Psoas muscle (tissue), 8 donors: ENCODE results near the gene BPIFB1. TPM values are rescaled to one million over a fixed set of nuclear protein-coding genes. Genes with fewer than 3 reads are reported as not detected.

Experiments
- ATAC-seq, 4 donors: fragments of 200-7000 bp; cut with Tn5 transposase; one replicate each; pipeline ENCODE4 v1.9.1; 2020; ENCODE audit warnings: moderate library complexity in 3 of 4, mild to moderate bottlenecking in 2 of 4
- DNase-seq, 2 donors: peaks; one replicate each; pipeline ENCODE4 v3.0.0-alpha.2; 2020
- H3K27ac ChIP-seq: fragments of 200-600 bp; one replicate; pipeline ENCODE4 v1.8.0; 2022
- H3K27me3 ChIP-seq, 3 donors: fragments of 200-600 bp in 1 of 3; one replicate each; pipeline versions ENCODE4 v1.6.1 to v1.8.0; 2013 to 2022; ENCODE audit warnings: low read length in 2 of 3, mild to moderate bottlenecking in 2 of 3, moderate library complexity in 1 of 3; ENCODE audit not compliant: insufficient read depth in 3 of 3
- H3K36me3 ChIP-seq, 2 donors: fragments of 200-600 bp in 1 of 2; one replicate each; pipeline versions ENCODE4 v1.6.1 to v1.8.0; 2013 to 2022; ENCODE audit warnings: low read depth in 1 of 2, mild to moderate bottlenecking in 1 of 2, moderate library complexity in 1 of 2; ENCODE audit not compliant: insufficient read depth in 1 of 2
- H3K4me1 ChIP-seq: fragments of 200-600 bp; one replicate; pipeline ENCODE4 v1.8.0; 2022
- H3K4me3 ChIP-seq: fragments of 200-600 bp; one replicate; pipeline ENCODE4 v1.8.0; 2022; ENCODE audit warnings: mild to moderate bottlenecking
- H3K9me3 ChIP-seq: fragments of 200-600 bp; one replicate; pipeline ENCODE4 v1.8.0; 2022
- WGBS, 3 donors: extraction: QIAGEN DNeasy Blood & Tissue Kit; methylation state at CpG; one replicate each; pipeline versions ENCODE4 v1.1.6 to v1.1.7; 2013; 5-methylcytosine and 5-hydroxymethylcytosine counted together
- intact Hi-C, 2 donors: fragments of 100-400 bp; cut with DNase I; formaldehyde crosslinking; loops; one replicate each; pipeline versions ENCODE4 v1.11.0 to v1.14.2; 2022
- polyA plus RNA-seq, 3 donors: library from polyadenylated mRNA; stranded (reverse); fragments of 200-250 nt; gene quantifications; one replicate each; pipeline ENCODE4 v1.2.3, GENCODE V29; 2013
- total RNA-seq, 4 donors: library from RNA; stranded (reverse); fragmentation: NEBNext Ultra II Directional in 2 of 4; extraction: Animal tissue kit (Norgen Biotek cat#: 25700) in 2 of 4; gene quantifications; one replicate each; pipeline versions ENCODE4 v1.2.1 to v1.2.4, GENCODE V29; 2021 to 2023
- TF ChIP-seq, protein P1 (sequence below): fragments of 200-600 bp; IDR thresholded peaks from one replicate; pipeline ENCODE4 v1.8.0; 2022; ENCODE audit warnings: antibody characterized with exemption
- donor health status: healthy with polysubstance abuse.
- donor health status: DM: no; HTN: no; CAD: no; lungs with moderate emphysema.
- donor health status: Bipolar disorder and iron deficiency.
- donor health status: healthy.
- donor health status: DM: yes; HTN: yes; CAD: no.
- donor health status: DM: no; HTN: no; CAD: no.
- donor health status: DM: no; HTN: no; CAD: no.
- donor health status: DM: yes; HTN: yes; CAD: no.

BPIFB1 gene
- total and polyA plus RNA-seq, 7 donors = 0.04 TPM; not detected in 6

DNA sequence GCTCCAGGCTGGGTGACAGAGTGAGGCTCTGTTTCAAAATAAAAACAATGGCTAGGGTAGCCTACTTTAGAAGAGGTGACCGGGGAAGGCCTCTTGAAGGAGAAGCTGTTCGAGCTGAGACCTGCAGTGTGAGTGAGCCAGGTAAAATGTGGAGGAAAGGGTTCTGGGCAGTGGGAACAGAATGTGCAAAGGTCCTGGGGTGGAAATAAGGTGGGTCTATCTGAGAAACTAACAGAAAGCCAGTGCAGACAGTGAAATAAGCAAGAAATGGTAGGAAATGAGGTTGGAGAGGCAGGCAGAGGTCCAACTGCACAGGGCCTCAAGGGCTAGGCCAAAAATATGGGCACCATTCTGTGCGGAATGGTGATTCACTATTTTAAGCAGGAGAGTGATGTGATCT lies 53.4 kb downstream of the BPIFB1 start:
- intact Hi-C loops = no loop called here
- H3K27ac ChIP-seq = no peak overlapping the region
- no peaks in the 10 kb centered on the region for H3K4me1 ChIP-seq
- TF ChIP-seq, protein P1, sequence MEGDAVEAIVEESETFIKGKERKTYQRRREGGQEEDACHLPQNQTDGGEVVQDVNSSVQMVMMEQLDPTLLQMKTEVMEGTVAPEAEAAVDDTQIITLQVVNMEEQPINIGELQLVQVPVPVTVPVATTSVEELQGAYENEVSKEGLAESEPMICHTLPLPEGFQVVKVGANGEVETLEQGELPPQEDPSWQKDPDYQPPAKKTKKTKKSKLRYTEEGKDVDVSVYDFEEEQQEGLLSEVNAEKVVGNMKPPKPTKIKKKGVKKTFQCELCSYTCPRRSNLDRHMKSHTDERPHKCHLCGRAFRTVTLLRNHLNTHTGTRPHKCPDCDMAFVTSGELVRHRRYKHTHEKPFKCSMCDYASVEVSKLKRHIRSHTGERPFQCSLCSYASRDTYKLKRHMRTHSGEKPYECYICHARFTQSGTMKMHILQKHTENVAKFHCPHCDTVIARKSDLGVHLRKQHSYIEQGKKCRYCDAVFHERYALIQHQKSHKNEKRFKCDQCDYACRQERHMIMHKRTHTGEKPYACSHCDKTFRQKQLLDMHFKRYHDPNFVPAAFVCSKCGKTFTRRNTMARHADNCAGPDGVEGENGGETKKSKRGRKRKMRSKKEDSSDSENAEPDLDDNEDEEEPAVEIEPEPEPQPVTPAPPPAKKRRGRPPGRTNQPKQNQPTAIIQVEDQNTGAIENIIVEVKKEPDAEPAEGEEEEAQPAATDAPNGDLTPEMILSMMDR = no peak
- H3K4me3 ChIP-seq = no peak overlapping the region
- peaks cover 0 to 12% (median 2%) of the 10 kb centered on the region in 3 donors for H3K27me3 ChIP-seq
- ATAC-seq (no peak), DNase-seq (no peak)
- no peaks in the 10 kb centered on the region for H3K9me3 ChIP-seq
- 84 to 95% (median 89%) methylated on average over 3 of the region's 3 CpGs for WGBS, 3 donors
- H3K36me3 ChIP-seq = no peaks in the 10 kb centered on the region

DNA sequence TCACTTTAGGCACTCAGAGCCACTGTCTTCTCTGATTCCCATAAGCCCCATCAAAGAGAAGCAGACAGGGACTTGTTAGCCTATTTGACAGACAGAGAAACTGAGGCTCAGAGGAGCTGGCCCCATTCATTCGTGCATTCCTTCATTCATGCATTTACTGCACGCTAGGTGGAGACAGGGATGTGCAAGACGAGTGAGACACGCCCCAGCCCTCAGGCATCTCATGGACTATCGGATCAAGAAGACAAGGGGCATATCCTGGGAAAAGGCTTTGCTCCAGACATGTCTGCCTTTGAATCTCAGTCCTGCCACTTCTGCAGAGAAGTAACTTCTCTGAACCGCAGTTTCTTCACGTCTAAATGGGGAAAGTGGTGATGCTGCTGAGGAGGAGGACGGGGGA lies 54.1 kb downstream of the BPIFB1 start:
- WGBS, 3 donors = 71 to 80% (median 78%) methylated on average over 8 of the region's 8 CpGs
- no peaks in the 10 kb centered on the region for H3K36me3 ChIP-seq

DNA sequence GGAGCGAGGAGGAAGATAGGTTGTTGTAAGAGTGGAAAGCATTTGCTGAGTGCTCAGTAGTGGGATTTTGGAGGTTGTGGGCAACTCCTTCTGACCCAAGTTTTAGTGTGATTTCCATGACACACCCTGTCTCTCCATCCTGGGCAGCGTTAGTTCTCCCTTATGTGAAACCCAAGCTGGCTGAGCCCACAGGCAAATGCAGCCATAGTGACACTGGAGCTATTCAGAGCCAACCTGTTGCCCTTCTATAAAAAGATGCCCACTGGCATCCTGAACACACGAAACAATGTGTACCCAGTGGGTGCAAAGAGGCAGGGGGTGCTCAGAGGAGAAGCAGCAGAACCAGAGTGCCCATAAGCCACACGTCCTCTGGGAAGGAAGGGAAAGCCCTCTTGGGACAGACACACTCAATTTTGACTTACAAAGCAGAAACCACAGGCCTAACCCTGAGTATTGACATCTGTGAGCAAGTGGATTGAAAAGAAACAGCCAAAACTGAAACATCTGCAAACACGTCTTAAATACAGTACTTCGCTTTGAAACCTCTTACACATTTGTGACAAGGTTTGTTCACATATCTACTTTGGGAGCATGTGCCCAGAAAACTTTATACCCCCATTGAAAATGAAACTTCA lies 54.6 kb downstream of the BPIFB1 start:
- DNase-seq = no peak
- intact Hi-C loops = no loop called here
- WGBS, 3 donors = 53 to 63% (median 56%) methylated on average over 6 of the region's 6 CpGs

More for the DNA sequence above, 54.1 kb downstream of the BPIFB1 start:
- DNase-seq (no peak), ATAC-seq (no peak)
- H3K4me1 ChIP-seq = no peaks in the 10 kb centered on the region
- no peak overlapping the region for H3K4me3 ChIP-seq
- intact Hi-C loops = no loop called here
- no peak overlapping the region for H3K27ac ChIP-seq
- TF ChIP-seq, protein P1 = no peak
- peaks cover 0 to 12% (median 1%) of the 10 kb centered on the region in 3 donors for H3K27me3 ChIP-seq
- H3K9me3 ChIP-seq = no peaks in the 10 kb centered on the region

DNA sequence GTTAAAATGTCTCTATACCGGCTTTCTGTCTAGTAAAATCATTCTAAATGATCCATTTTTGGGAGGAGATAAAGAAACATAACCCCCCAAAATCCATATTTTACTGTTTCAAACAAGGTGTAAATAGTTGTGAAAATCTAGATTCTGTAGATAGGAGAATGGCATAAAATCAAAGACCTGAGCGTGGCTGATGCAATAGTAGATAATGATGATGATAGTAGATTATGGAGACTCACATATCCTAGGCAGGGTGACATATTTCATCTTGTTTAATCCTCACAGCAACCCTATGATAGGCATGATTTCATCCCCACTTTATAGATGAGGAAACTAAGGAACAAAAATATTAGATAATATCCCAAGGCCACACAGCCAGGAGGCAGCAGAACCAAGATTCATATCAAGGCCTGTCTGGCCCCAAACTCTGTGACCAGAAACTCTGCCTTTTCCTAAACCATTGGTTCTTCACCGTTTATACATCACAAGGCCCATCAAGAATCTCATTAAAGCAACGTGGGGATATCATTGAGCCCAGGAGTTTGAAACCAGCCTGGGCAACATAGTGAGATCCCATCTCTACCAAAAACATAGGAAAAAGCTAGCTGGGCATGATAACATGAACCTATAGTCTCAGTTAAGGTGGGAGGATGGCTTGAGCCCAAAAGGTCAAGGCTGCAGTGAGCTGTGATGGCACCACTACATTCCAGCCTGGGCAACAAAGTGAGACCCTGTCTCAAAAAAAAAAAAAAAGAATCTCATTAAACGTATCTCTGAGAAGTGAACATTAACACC lies 55.6 kb downstream of the BPIFB1 start:
- intact Hi-C loops = no loop called here
- 78 to 83% (median 79%) methylated on average over 5 of the region's 5 CpGs for WGBS, 3 donors
- Histone ChIP-seq H3K4me3 (no peak overlapping the region), H3K4me1 (no peaks in the 10 kb centered on the region), H3K27me3 (peaks cover 0 to 12% (median 0%) of the 10 kb centered on the region in 3 donors), H3K27ac (no peak overlapping the region), H3K9me3 (no peaks in the 10 kb centered on the region), H3K36me3 (no peaks in the 10 kb centered on the region)
- DNase-seq = no peak
- ATAC-seq = no peak
- TF ChIP-seq, protein P1 = no peak

More for the DNA sequence above, 54.6 kb downstream of the BPIFB1 start:
- ATAC-seq = no peak
- no peaks in the 10 kb centered on the region for H3K9me3 ChIP-seq
- no peak overlapping the region for H3K4me3 ChIP-seq
- TF ChIP-seq, protein P1 = no peak
- no peak overlapping the region for H3K27ac ChIP-seq
- no peaks in the 10 kb centered on the region for H3K36me3 ChIP-seq
- H3K4me1 ChIP-seq = no peaks in the 10 kb centered on the region
- H3K27me3 ChIP-seq = peaks cover 0 to 12% (median 0%) of the 10 kb centered on the region in 3 donors
